ENCODE data around the gene CHRM2. TPM values are rescaled to one million over a fixed set of nuclear protein-coding genes. Genes with fewer than 3 reads are reported as not detected.
"Not testable (repeated sequence)": the region's sequence is repeated elsewhere in the genome, so short reads cannot be mapped to it uniquely, and the experiment has no call there.

CHRM2 gene
- total RNA-seq (not detected), total RNA-seq (0 to 0.35 reads per million in 2 donors)

GRCh38 chr7:136868496-136869000 is at the start of gene CHRM2:
TSS of gene CHRM2 (plus strand) at chr7:136868652. CDS start at chr7:137014866, 146,214 bp downstream.
- no peaks in the 10 kb centered on the region for H3K4me1 Mint-ChIP-seq
- no peak within 1 kb of the TSS for H3K27ac Mint-ChIP-seq
- no peaks in the 10 kb centered on the region for H3K9me3 ChIP-seq (ENCODE audit: control insufficient read depth, low read length, poor library complexity, severe bottlenecking)
- ATAC-seq (no peak), DNase-seq (no peak)
- no peak within 1 kb of the TSS for H3K4me3 Mint-ChIP-seq
- no peaks in the 10 kb centered on the region for H3K36me3 Mint-ChIP-seq (ENCODE audit: low read depth)
- peaks cover 27% of the 10 kb centered on the region for H3K27me3 Mint-ChIP-seq

GRCh38 chr7:136831398-136831797 is 37.1 kb upstream of the CHRM2 start:
- not testable (repeated sequence) for H3K36me3 Mint-ChIP-seq (ENCODE audit: low read depth); H3K4me3 Mint-ChIP-seq; H3K9me3 ChIP-seq (ENCODE audit: control insufficient read depth, low read length, poor library complexity, severe bottlenecking); H3K27me3 Mint-ChIP-seq; ATAC-seq; DNase-seq; H3K4me1 Mint-ChIP-seq; H3K27ac Mint-ChIP-seq

GRCh38 chr7:136845899-136846465 is 22.5 kb upstream of the CHRM2 start:
- Mint-ChIP-seq H3K27me3 (no peaks in the 10 kb centered on the region), H3K27ac (no peak overlapping the region), H3K4me1 (no peaks in the 10 kb centered on the region), H3K4me3 (no peak overlapping the region), H3K36me3 (ENCODE audit: low read depth) (no peaks in the 10 kb centered on the region)
- no peak for ATAC-seq
- H3K9me3 ChIP-seq (ENCODE audit: control insufficient read depth, low read length, poor library complexity, severe bottlenecking) = no peaks in the 10 kb centered on the region
- DNase-seq = no peak

- no peak for DNase-seq
- ATAC-seq = no peak
- no peaks in the 10 kb centered on the region for H3K27me3 Mint-ChIP-seq
- H3K4me3 Mint-ChIP-seq = no peak overlapping the region
- H3K9me3 ChIP-seq (ENCODE audit: control insufficient read depth, low read length, poor library complexity, severe bottlenecking) = no peaks in the 10 kb centered on the region
- no peaks in the 10 kb centered on the region for H3K36me3 Mint-ChIP-seq (ENCODE audit: low read depth)
- H3K27ac Mint-ChIP-seq = no peak overlapping the region
- H3K4me1 Mint-ChIP-seq = no peaks in the 10 kb centered on the region
Measured at GRCh38 chr7:136847858-136848257, 20.6 kb upstream of the CHRM2 start.

GRCh38 chr7:136853654-136854053 is 14.8 kb upstream of the CHRM2 start:
- Mint-ChIP-seq H3K27ac (no peak overlapping the region), H3K36me3 (ENCODE audit: low read depth) (no peaks in the 10 kb centered on the region), H3K4me3 (no peak overlapping the region), H3K27me3 (no peaks in the 10 kb centered on the region), H3K4me1 (no peaks in the 10 kb centered on the region)
- ATAC-seq (no peak), DNase-seq (no peak)
- H3K9me3 ChIP-seq (ENCODE audit: control insufficient read depth, low read length, poor library complexity, severe bottlenecking) = no peaks in the 10 kb centered on the region

GRCh38 chr7:136857573-136857972 is 10.9 kb upstream of the CHRM2 start:
- ATAC-seq (no peak), DNase-seq (no peak)
- H3K4me1 Mint-ChIP-seq = no peaks in the 10 kb centered on the region
- H3K9me3 ChIP-seq (ENCODE audit: control insufficient read depth, low read length, poor library complexity, severe bottlenecking) = no peaks in the 10 kb centered on the region
- no peaks in the 10 kb centered on the region for H3K36me3 Mint-ChIP-seq (ENCODE audit: low read depth)
- H3K4me3 Mint-ChIP-seq = no peak overlapping the region
- no peak overlapping the region for H3K27ac Mint-ChIP-seq
- H3K27me3 Mint-ChIP-seq = no peaks in the 10 kb centered on the region

GRCh38 chr7:136859803-136860202 is 8.6 kb upstream of the CHRM2 start:
- Mint-ChIP-seq H3K27me3 (no peaks in the 10 kb centered on the region), H3K27ac (no peak overlapping the region), H3K4me3 (no peak overlapping the region), H3K4me1 (no peaks in the 10 kb centered on the region), H3K36me3 (ENCODE audit: low read depth) (no peaks in the 10 kb centered on the region)
- DNase-seq (no peak), ATAC-seq (no peak)
- H3K9me3 ChIP-seq (ENCODE audit: control insufficient read depth, low read length, poor library complexity, severe bottlenecking) = no peaks in the 10 kb centered on the region

GRCh38 chr7:136865236-136865635 is 3.2 kb upstream of the CHRM2 start:
- H3K36me3 Mint-ChIP-seq (ENCODE audit: low read depth) = no peaks in the 10 kb centered on the region
- H3K4me1 Mint-ChIP-seq = no peaks in the 10 kb centered on the region
- no peak overlapping the region for H3K4me3 Mint-ChIP-seq
- H3K27me3 Mint-ChIP-seq = peaks cover 15% of the 10 kb centered on the region
- H3K27ac Mint-ChIP-seq = no peak overlapping the region
- ATAC-seq (no peak), DNase-seq (no peak)
- H3K9me3 ChIP-seq (ENCODE audit: control insufficient read depth, low read length, poor library complexity, severe bottlenecking) = no peaks in the 10 kb centered on the region

- no peak for DNase-seq
- Mint-ChIP-seq H3K36me3 (ENCODE audit: low read depth) (no peaks in the 10 kb centered on the region), H3K4me1 (no peaks in the 10 kb centered on the region), H3K27me3 (peaks cover 20% of the 10 kb centered on the region), H3K4me3 (no peak overlapping the region), H3K27ac (no peak overlapping the region)
- no peak for ATAC-seq
- H3K9me3 ChIP-seq (ENCODE audit: control insufficient read depth, low read length, poor library complexity, severe bottlenecking) = no peaks in the 10 kb centered on the region
Measured at GRCh38 chr7:136865777-136866176, 2.7 kb upstream of the CHRM2 start.

- no peaks in the 10 kb centered on the region for H3K9me3 ChIP-seq (ENCODE audit: control insufficient read depth, low read length, poor library complexity, severe bottlenecking)
- no peaks in the 10 kb centered on the region for H3K36me3 Mint-ChIP-seq (ENCODE audit: low read depth)
- no peak overlapping the region for H3K4me3 Mint-ChIP-seq
- H3K27ac Mint-ChIP-seq = no peak overlapping the region
- no peaks in the 10 kb centered on the region for H3K4me1 Mint-ChIP-seq
- DNase-seq (no peak), ATAC-seq (no peak)
- peaks cover 27% of the 10 kb centered on the region for H3K27me3 Mint-ChIP-seq
Measured at GRCh38 chr7:136869001-136869961, 829 bp downstream of the CHRM2 start.

- DNase-seq (no peak), ATAC-seq (no peak)
- Mint-ChIP-seq H3K27me3 (peaks cover 27% of the 10 kb centered on the region), H3K27ac (no peak overlapping the region), H3K4me3 (no peak overlapping the region), H3K4me1 (no peaks in the 10 kb centered on the region), H3K36me3 (ENCODE audit: low read depth) (no peaks in the 10 kb centered on the region)
- no peaks in the 10 kb centered on the region for H3K9me3 ChIP-seq (ENCODE audit: control insufficient read depth, low read length, poor library complexity, severe bottlenecking)
Measured at GRCh38 chr7:136869991-136870865, 1.8 kb downstream of the CHRM2 start.

- H3K27ac Mint-ChIP-seq = no peak overlapping the region
- DNase-seq (no peak), ATAC-seq (no peak)
- H3K9me3 ChIP-seq (ENCODE audit: control insufficient read depth, low read length, poor library complexity, severe bottlenecking) = no peaks in the 10 kb centered on the region
- peaks cover 27% of the 10 kb centered on the region for H3K27me3 Mint-ChIP-seq
- H3K4me3 Mint-ChIP-seq = no peak overlapping the region
- no peaks in the 10 kb centered on the region for H3K36me3 Mint-ChIP-seq (ENCODE audit: low read depth)
- H3K4me1 Mint-ChIP-seq = no peaks in the 10 kb centered on the region
Measured at GRCh38 chr7:136870866-136871487, 2.5 kb downstream of the CHRM2 start.
